ENCODE data around the gene SEC14L6. TPM values are rescaled to one million over a fixed set of nuclear protein-coding genes. Genes with fewer than 3 reads are reported as not detected.
A peak's percentile ranks its signal among the peaks of the same experiment; 100 is the strongest.
"Not testable (repeated sequence)": the region's sequence is repeated elsewhere in the genome, so short reads cannot be mapped to it uniquely, and the experiment has no call there.

SEC14L6 gene
- total RNA-seq, 1 donor from 2014 or later: not detected

- H3K27ac ChIP-seq (replicated peaks): no peak overlapping the region
- no peak for TF ChIP-seq CTCF (IDR thresholded peaks at IDR 0.05; ENCODE audit: borderline replicate concordance)
- H3K9me3 ChIP-seq (replicated peaks): no peaks in the 10 kb centered on the region
- peaks cover 7% of the 10 kb centered on the region for H3K4me1 ChIP-seq
- H3K4me3 ChIP-seq: no peak overlapping the region
- H3K27me3 ChIP-seq (ENCODE audit: low read depth): peaks cover 55% of the 10 kb centered on the region
- no peaks in the 10 kb centered on the region for H3K36me3 ChIP-seq
- intact Hi-C loops (cut with micrococcal nuclease): no loop called here
- no peak for DNase-seq
These were observed 647 bp upstream of the SEC14L6 start for GRCh38 chr22:30547188-30547587.

- intact Hi-C loops (cut with micrococcal nuclease): no loop called here
- peak overlapping the region; percentile 61 for H3K4me3 ChIP-seq
These were observed 3.7 kb downstream of the SEC14L6 start for GRCh38 chr22:30542811-30543188.

GRCh38 chr22:30541961-30542810, 4.4 kb downstream of the SEC14L6 start:
- H3K27ac ChIP-seq (replicated peaks): no peak overlapping the region
- H3K4me3 ChIP-seq: peak overlapping the region; percentile 61
- peaks cover 77% of the 10 kb centered on the region for H3K27me3 ChIP-seq (ENCODE audit: low read depth)
- H3K9me3 ChIP-seq (replicated peaks): no peaks in the 10 kb centered on the region
- DNase-seq: no peak
- H3K4me1 ChIP-seq: peaks cover 12% of the 10 kb centered on the region
- no peaks in the 10 kb centered on the region for H3K36me3 ChIP-seq
- intact Hi-C loops (cut with micrococcal nuclease): no loop called here
- TF ChIP-seq CTCF (IDR thresholded peaks at IDR 0.05; ENCODE audit: borderline replicate concordance): no peak

More at GRCh38 chr22:30542811-30543188, 3.7 kb downstream of the SEC14L6 start:
- peaks cover 83% of the 10 kb centered on the region for H3K27me3 ChIP-seq (ENCODE audit: low read depth)
- H3K27ac ChIP-seq (replicated peaks): no peak overlapping the region
- H3K36me3 ChIP-seq: no peaks in the 10 kb centered on the region
- TF ChIP-seq CTCF (IDR thresholded peaks at IDR 0.05; ENCODE audit: borderline replicate concordance): no peak
- peaks cover 12% of the 10 kb centered on the region for H3K4me1 ChIP-seq
- no peaks in the 10 kb centered on the region for H3K9me3 ChIP-seq (replicated peaks)
- DNase-seq: no peak

GRCh38 chr22:30541511-30541910, 5.0 kb downstream of the SEC14L6 start:
- intact Hi-C loops (cut with micrococcal nuclease); H3K36me3 ChIP-seq; H3K27ac ChIP-seq (replicated peaks); DNase-seq; H3K9me3 ChIP-seq (replicated peaks): not testable (repeated sequence)
- Histone ChIP-seq H3K4me3 (peak overlapping the region; percentile 61), H3K4me1 (peaks cover 12% of the 10 kb centered on the region), H3K27me3 (ENCODE audit: low read depth) (peaks cover 71% of the 10 kb centered on the region)

- Histone ChIP-seq H3K4me1 (peaks cover 12% of the 10 kb centered on the region), H3K4me3 (no peak overlapping the region), H3K9me3 (replicated peaks) (no peaks in the 10 kb centered on the region), H3K36me3 (no peaks in the 10 kb centered on the region), H3K27me3 (ENCODE audit: low read depth) (peaks cover 52% of the 10 kb centered on the region), H3K27ac (replicated peaks) (no peak overlapping the region)
- DNase-seq: no peak
- intact Hi-C loops (cut with micrococcal nuclease): no loop called here
- TF ChIP-seq CTCF (IDR thresholded peaks at IDR 0.05; ENCODE audit: borderline replicate concordance): no peak
These were observed 7.2 kb downstream of the SEC14L6 start for GRCh38 chr22:30539368-30539767.

GRCh38 chr22:30538280-30538679, 8.3 kb downstream of the SEC14L6 start:
- Histone ChIP-seq H3K27ac (replicated peaks) (no peak overlapping the region), H3K4me1 (peaks cover 12% of the 10 kb centered on the region), H3K4me3 (no peak overlapping the region), H3K27me3 (ENCODE audit: low read depth) (peaks cover 41% of the 10 kb centered on the region), H3K9me3 (replicated peaks) (no peaks in the 10 kb centered on the region), H3K36me3 (no peaks in the 10 kb centered on the region)
- no peak for DNase-seq
- intact Hi-C loops (cut with micrococcal nuclease): no loop called here
- TF ChIP-seq CTCF (IDR thresholded peaks at IDR 0.05; ENCODE audit: borderline replicate concordance): no peak

Measured in left ventricle myocardium inferior (tissue), 1 donor.